Glomerular visceral epithelial cell (primary cell): ENCODE measurements around the gene ALG12.
"Not testable (repeated sequence)": the region's sequence is repeated elsewhere in the genome, so short reads cannot be mapped to it uniquely, and the experiment has no call there.

Source experiments
- DNase-seq: peaks from one replicate; pipeline ENCODE4 v3.0.0-alpha.2; 2016; ENCODE audit errors: extremely low spot score

ALG12 gene

GRCh38 chr22:49945042-49945794 is 27.0 kb upstream of the ALG12 start:
- DNase-seq = not testable (repeated sequence)

- DNase-seq = no peak
Observed at GRCh38 chr22:49944399-49944891, 26.2 kb upstream of the ALG12 start.

- no peak for DNase-seq
Observed at GRCh38 chr22:49943771-49944398, 25.6 kb upstream of the ALG12 start.

- no peak for DNase-seq
Observed at GRCh38 chr22:49943405-49943765, 25.1 kb upstream of the ALG12 start.

- no peak for DNase-seq
Observed at GRCh38 chr22:49942565-49943404, 24.5 kb upstream of the ALG12 start.

GRCh38 chr22:49941507-49942316 is 23.5 kb upstream of the ALG12 start:
- no peak for DNase-seq

- no peak for DNase-seq
Observed at GRCh38 chr22:49938565-49939136, 20.4 kb upstream of the ALG12 start.

- no peak for DNase-seq
Observed at GRCh38 chr22:49937758-49938564, 19.7 kb upstream of the ALG12 start.

GRCh38 chr22:49936973-49937757 is 18.9 kb upstream of the ALG12 start:
- DNase-seq = no peak

- peak; percentile 84 for DNase-seq
Observed at GRCh38 chr22:49936018-49936972, 18.1 kb upstream of the ALG12 start.

GRCh38 chr22:49935561-49935960 is 17.3 kb upstream of the ALG12 start:
- peak; percentile 29 for DNase-seq

- peak; percentile 61 for DNase-seq
Observed at GRCh38 chr22:49934891-49935557, 16.8 kb upstream of the ALG12 start.

GRCh38 chr22:49934160-49934890 is 16.1 kb upstream of the ALG12 start:
- DNase-seq = peak; percentile 76

- DNase-seq = no peak
Observed at GRCh38 chr22:49933236-49934159, 15.3 kb upstream of the ALG12 start.

- DNase-seq = peak; percentile 70
Observed at GRCh38 chr22:49930596-49931412, 12.6 kb upstream of the ALG12 start.
